Astrocyte (in vitro differentiated cells and primary cell): Measurements from ENCODE around the gene SERTAD4. TPM values are rescaled to one million over a fixed set of nuclear protein-coding genes. Genes with fewer than 3 reads are reported as not detected.

Source experiments
- DNase-seq: peaks from one replicate; pipeline ENCODE4 v3.0.0-alpha.2; 2010; ENCODE audit warnings: low read depth
- FAIRE-seq: peaks from 2 replicates; lab custom pipeline; 2011; peaks lifted over from hg19 to GRCh38; lab: Jason Lieb, UNC
- H2AFZ ChIP-seq: 2 replicates; pipeline ENCODE4 v1.6.0; 2012; ENCODE audit warnings: low read depth, low read length, inconsistent platforms
- H3K27ac ChIP-seq: 2 replicates; pipeline ENCODE4 v1.5.1; 2011; ENCODE audit warnings: low read depth, low read length, inconsistent platforms
- H3K27me3 ChIP-seq: 2 replicates; pipeline ENCODE4 v1.6.0; 2011; ENCODE audit warnings: low read length, inconsistent platforms; ENCODE audit not compliant: insufficient read depth
- H3K36me3 ChIP-seq: 2 replicates; pipeline ENCODE4 v1.5.1; 2011; ENCODE audit warnings: low read length, inconsistent platforms; ENCODE audit not compliant: insufficient read depth
- H3K4me1 ChIP-seq: 2 replicates; pipeline ENCODE4 v1.5.1; 2011; ENCODE audit warnings: low read length, inconsistent platforms; ENCODE audit not compliant: insufficient read depth
- H3K4me2 ChIP-seq: 2 replicates; pipeline ENCODE4 v1.6.0; 2012; ENCODE audit warnings: low read length, inconsistent platforms
- H3K4me3 ChIP-seq: 2 replicates; pipeline ENCODE4 v1.5.1; 2011; ENCODE audit warnings: low read depth, mild to moderate bottlenecking, low read length, inconsistent platforms; ENCODE audit not compliant: insufficient read depth
- H3K79me2 ChIP-seq: 2 replicates; pipeline ENCODE4 v1.6.0; 2012; ENCODE audit warnings: mild to moderate bottlenecking, low read length, inconsistent platforms; ENCODE audit not compliant: insufficient read depth
- H3K9ac ChIP-seq: 2 replicates; pipeline ENCODE4 v1.6.0; 2012; ENCODE audit warnings: mild to moderate bottlenecking, low read length, inconsistent platforms
- H3K9me3 ChIP-seq: 2 replicates; pipeline ENCODE4 v1.5.1; 2012; ENCODE audit warnings: low read depth, mild to moderate bottlenecking, low read length, inconsistent platforms; ENCODE audit not compliant: insufficient read depth
- H4K20me1 ChIP-seq: 2 replicates; pipeline ENCODE4 v1.6.0; 2012; ENCODE audit warnings: low read length, inconsistent platforms; ENCODE audit not compliant: insufficient read depth
- H3K27ac Mint-ChIP-seq: one replicate; pipeline ENCODE4 v1.8.0; 2021; ENCODE audit warnings: mild to moderate bottlenecking, mixed read lengths; ENCODE audit not compliant: unreplicated experiment
- H3K27me3 Mint-ChIP-seq: one replicate; pipeline ENCODE4 v1.8.0; 2021; ENCODE audit warnings: low read depth, mixed read lengths; ENCODE audit not compliant: unreplicated experiment
- H3K36me3 Mint-ChIP-seq: one replicate; pipeline ENCODE4 v1.8.0; 2021; ENCODE audit warnings: low read depth, mixed read lengths; ENCODE audit not compliant: unreplicated experiment
- H3K4me1 Mint-ChIP-seq: one replicate; pipeline ENCODE4 v1.8.0; 2021; ENCODE audit warnings: low read depth, mixed read lengths; ENCODE audit not compliant: unreplicated experiment
- H3K4me3 Mint-ChIP-seq: one replicate; pipeline ENCODE4 v1.8.0; 2021; ENCODE audit warnings: mild to moderate bottlenecking, moderate library complexity, mixed read lengths; ENCODE audit not compliant: unreplicated experiment
- H3K9me3 Mint-ChIP-seq: one replicate; pipeline ENCODE4 v1.8.0; 2021; ENCODE audit warnings: mild to moderate bottlenecking, mixed read lengths; ENCODE audit not compliant: unreplicated experiment
- EZH2 ChIP-seq: IDR thresholded peaks from 2 replicates; pipeline ENCODE4 v1.6.1; 2012; ENCODE audit warnings: mild to moderate bottlenecking, low read length, inconsistent platforms; ENCODE audit not compliant: insufficient read depth
- total RNA-seq: library from RNA; stranded (reverse); gene quantifications from 2 replicates; pipeline ENCODE4 v1.2.1, GENCODE V29; 2021
- TF ChIP-seq, protein P1 (sequence below): IDR thresholded peaks from 2 replicates; pipeline ENCODE4 v1.5.1; 2011; ENCODE audit warnings: low read depth, mild to moderate bottlenecking, inconsistent platforms, low read length, moderate library complexity; ENCODE audit not compliant: insufficient read depth

Gene SERTAD4
- total RNA-seq, 1 donor from 2014 or later, result 4.6 TPM

DNA sequence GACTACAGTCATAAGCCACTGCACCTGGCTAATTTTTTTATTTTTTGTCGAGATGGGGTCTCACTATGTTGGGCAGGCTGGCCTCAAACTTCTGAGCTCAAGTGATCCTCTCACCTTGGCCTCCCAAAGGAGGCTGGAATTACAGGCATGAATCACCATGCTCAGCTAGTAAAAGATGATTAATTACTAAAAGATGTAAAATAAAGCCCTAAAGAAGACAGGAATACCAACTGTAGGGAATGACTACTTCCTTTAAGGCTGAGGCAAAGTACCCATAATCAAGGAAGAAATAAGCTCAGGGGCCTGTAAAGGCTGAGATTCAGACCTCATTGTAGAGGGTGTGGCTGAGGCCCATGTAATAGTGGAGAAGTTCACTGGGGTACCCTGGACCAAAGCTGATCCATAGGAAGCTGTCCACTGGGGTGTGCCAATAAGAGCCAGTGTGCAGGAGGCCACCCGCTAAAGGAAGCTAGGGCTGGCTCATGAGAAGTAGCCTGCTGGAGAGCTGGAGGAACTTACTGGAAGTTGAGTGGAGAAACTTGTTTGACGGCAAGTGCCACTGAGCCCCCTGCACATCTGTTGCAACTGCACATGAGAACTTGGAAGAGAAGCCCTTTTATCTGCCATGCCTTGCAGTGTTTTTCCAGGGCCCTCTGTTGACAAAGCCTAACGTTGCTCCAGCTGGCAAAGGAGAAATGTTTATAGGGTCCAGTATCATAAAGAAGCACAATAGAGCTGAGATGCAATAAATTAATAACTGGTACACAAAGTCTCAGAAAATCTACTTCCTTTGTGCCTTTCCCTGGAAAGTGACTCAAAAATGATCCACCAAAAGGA is 17.8 kb upstream of the SERTAD4 start:
- no peaks in the 10 kb centered on the region for H3K79me2 ChIP-seq
- no peak for DNase-seq
- H2AFZ ChIP-seq, result no peak overlapping the region
- Mint-ChIP-seq H3K36me3 (no peaks in the 10 kb centered on the region), H3K4me3 (no peak overlapping the region), H3K27me3 (peaks cover 4% of the 10 kb centered on the region), H3K4me1 (no peaks in the 10 kb centered on the region), H3K9me3 (no peaks in the 10 kb centered on the region), H3K27ac (no peak overlapping the region)
- H4K20me1 ChIP-seq, result no peaks in the 10 kb centered on the region
- no peak for FAIRE-seq
- no peak overlapping the region for H3K4me3 ChIP-seq
- H3K4me2 ChIP-seq, result no peak overlapping the region
- no peak overlapping the region for H3K27ac ChIP-seq
- TF ChIP-seq, protein P1, sequence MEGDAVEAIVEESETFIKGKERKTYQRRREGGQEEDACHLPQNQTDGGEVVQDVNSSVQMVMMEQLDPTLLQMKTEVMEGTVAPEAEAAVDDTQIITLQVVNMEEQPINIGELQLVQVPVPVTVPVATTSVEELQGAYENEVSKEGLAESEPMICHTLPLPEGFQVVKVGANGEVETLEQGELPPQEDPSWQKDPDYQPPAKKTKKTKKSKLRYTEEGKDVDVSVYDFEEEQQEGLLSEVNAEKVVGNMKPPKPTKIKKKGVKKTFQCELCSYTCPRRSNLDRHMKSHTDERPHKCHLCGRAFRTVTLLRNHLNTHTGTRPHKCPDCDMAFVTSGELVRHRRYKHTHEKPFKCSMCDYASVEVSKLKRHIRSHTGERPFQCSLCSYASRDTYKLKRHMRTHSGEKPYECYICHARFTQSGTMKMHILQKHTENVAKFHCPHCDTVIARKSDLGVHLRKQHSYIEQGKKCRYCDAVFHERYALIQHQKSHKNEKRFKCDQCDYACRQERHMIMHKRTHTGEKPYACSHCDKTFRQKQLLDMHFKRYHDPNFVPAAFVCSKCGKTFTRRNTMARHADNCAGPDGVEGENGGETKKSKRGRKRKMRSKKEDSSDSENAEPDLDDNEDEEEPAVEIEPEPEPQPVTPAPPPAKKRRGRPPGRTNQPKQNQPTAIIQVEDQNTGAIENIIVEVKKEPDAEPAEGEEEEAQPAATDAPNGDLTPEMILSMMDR, result no peak
- no peak for TF ChIP-seq EZH2
- H3K9ac ChIP-seq, result no peak overlapping the region
- H3K27me3 ChIP-seq, result no peaks in the 10 kb centered on the region
- H3K36me3 ChIP-seq, result no peaks in the 10 kb centered on the region
- no peaks in the 10 kb centered on the region for H3K9me3 ChIP-seq
- no peaks in the 10 kb centered on the region for H3K4me1 ChIP-seq

DNA sequence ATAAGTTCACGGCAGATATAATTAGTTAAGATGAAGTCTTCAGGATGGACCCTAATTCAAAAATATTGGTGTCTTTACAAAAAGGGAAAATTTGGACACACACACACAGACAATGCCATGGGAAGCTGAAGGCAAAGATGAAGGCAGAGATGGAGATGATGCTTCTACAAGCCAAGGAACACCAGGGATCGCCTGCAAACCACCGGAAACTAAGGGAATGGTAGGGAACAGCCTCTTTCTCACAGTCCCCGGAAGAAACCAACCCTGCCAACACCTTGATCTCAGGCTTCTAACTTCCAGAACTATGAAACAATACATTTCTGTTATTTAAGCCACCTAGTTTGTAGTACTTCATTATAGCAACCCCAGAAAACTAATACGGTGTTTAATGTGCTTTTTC is 15.1 kb upstream of the SERTAD4 start:
- H3K4me3 Mint-ChIP-seq, result no peak overlapping the region
- Histone ChIP-seq H3K4me1 (peaks cover 4% of the 10 kb centered on the region), H2AFZ (no peak overlapping the region), H3K27ac (no peak overlapping the region), H3K4me2 (no peak overlapping the region), H3K79me2 (no peaks in the 10 kb centered on the region), H4K20me1 (no peaks in the 10 kb centered on the region), H3K9ac (no peak overlapping the region), H3K9me3 (no peaks in the 10 kb centered on the region), H3K27me3 (no peaks in the 10 kb centered on the region), H3K4me3 (no peak overlapping the region), H3K36me3 (no peaks in the 10 kb centered on the region)
- no peaks in the 10 kb centered on the region for H3K9me3 Mint-ChIP-seq
- no peaks in the 10 kb centered on the region for H3K36me3 Mint-ChIP-seq
- H3K27ac Mint-ChIP-seq, result no peak overlapping the region
- TF ChIP-seq EZH2, result no peak
- TF ChIP-seq, protein P1, result no peak
- H3K27me3 Mint-ChIP-seq, result peaks cover 4% of the 10 kb centered on the region
- DNase-seq, result no peak
- peaks cover 3% of the 10 kb centered on the region for H3K4me1 Mint-ChIP-seq
- FAIRE-seq, result no peak

GRCh38 chr1:210218047-210218446 is 14.5 kb upstream of the SERTAD4 start:
- FAIRE-seq (no peak), DNase-seq (no peak)
- no peaks in the 10 kb centered on the region for H3K9me3 Mint-ChIP-seq
- no peaks in the 10 kb centered on the region for H3K9me3 ChIP-seq
- TF ChIP-seq EZH2, result no peak
- no peaks in the 10 kb centered on the region for H3K79me2 ChIP-seq
- no peak overlapping the region for H3K4me3 Mint-ChIP-seq
- no peaks in the 10 kb centered on the region for H3K36me3 ChIP-seq
- H3K27ac ChIP-seq, result no peak overlapping the region
- no peaks in the 10 kb centered on the region for H3K27me3 ChIP-seq
- H3K4me2 ChIP-seq, result no peak overlapping the region
- H3K4me1 Mint-ChIP-seq, result peaks cover 7% of the 10 kb centered on the region
- H4K20me1 ChIP-seq, result no peaks in the 10 kb centered on the region
- H3K4me1 ChIP-seq, result peaks cover 8% of the 10 kb centered on the region
- H3K4me3 ChIP-seq, result no peak overlapping the region
- no peak overlapping the region for H3K9ac ChIP-seq
- H3K27ac Mint-ChIP-seq, result no peak overlapping the region
- H3K36me3 Mint-ChIP-seq, result no peaks in the 10 kb centered on the region
- no peak overlapping the region for H2AFZ ChIP-seq
- peaks cover 4% of the 10 kb centered on the region for H3K27me3 Mint-ChIP-seq
